Upper lobe of right lung (tissue), 1 donor: ENCODE results near the gene CD1B. TPM values are rescaled to one million over a fixed set of nuclear protein-coding genes. Genes with fewer than 3 reads are reported as not detected.

Source experiments
- ATAC-seq: fragments of 200-7000 bp; cut with Tn5 transposase; one replicate; pipeline ENCODE4 v1.9.1; 2020; ENCODE audit warnings: mild to moderate bottlenecking, moderate library complexity
- DNase-seq: peaks from one replicate; pipeline ENCODE4 v3.0.0-alpha.2; 2020
- H3K27ac ChIP-seq: fragments of 200-600 bp; one replicate; pipeline ENCODE4 v1.8.0; 2022
- H3K27me3 ChIP-seq: fragments of 200-600 bp; one replicate; pipeline ENCODE4 v1.8.0; 2022; ENCODE audit warnings: mild to moderate bottlenecking
- H3K36me3 ChIP-seq: fragments of 200-600 bp; one replicate; pipeline ENCODE4 v1.8.0; 2022
- H3K4me1 ChIP-seq: fragments of 200-600 bp; one replicate; pipeline ENCODE4 v1.8.0; 2022
- H3K4me3 ChIP-seq: fragments of 200-600 bp; one replicate; pipeline ENCODE4 v1.8.0; 2022; ENCODE audit warnings: mild to moderate bottlenecking
- H3K9me3 ChIP-seq: fragments of 200-600 bp; one replicate; pipeline ENCODE4 v1.8.0; 2022
- intact Hi-C: fragments of 100-400 bp; cut with DNase I; formaldehyde crosslinking; loops from one replicate; pipeline ENCODE4 v1.11.0; 2022
- total RNA-seq: library from RNA; stranded (reverse); fragmentation: NEBNext Ultra II Directional; extraction: Animal tissue kit (Norgen Biotek cat#: 25700); gene quantifications from one replicate; pipeline ENCODE4 v1.2.1, GENCODE V29; 2021
- TF ChIP-seq, protein P1 (sequence below): fragments of 200-600 bp; IDR thresholded peaks from one replicate; pipeline ENCODE4 v1.8.0; 2022; ENCODE audit warnings: antibody characterized with exemption
- donor health status: DM: no; HTN: yes; CAD: no; lungs with severe emphysema.

CD1B gene
- total RNA-seq, 1 donor from 2014 or later: 0.61 TPM

DNA sequence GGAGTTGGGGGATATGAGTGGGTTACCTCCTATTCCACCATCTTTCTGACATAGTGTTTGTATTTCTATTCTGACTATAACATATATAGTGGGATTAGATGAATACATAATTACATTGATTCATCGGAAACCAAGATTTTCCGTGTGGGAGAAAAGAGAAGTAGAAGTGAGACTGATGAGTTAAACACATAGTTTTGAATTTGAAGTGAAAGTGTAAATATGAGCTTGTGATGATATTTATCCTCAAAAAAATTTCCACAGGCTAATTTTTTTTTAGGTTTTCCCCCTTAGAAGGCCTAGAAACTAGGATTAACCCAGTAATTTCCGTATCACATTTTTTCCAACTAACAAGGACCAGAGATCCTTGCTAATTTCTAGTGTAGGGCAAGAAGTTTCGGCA lies 6.9 kb downstream of the CD1B start:
- intact Hi-C loops: no loop called here
- TF ChIP-seq, protein P1, sequence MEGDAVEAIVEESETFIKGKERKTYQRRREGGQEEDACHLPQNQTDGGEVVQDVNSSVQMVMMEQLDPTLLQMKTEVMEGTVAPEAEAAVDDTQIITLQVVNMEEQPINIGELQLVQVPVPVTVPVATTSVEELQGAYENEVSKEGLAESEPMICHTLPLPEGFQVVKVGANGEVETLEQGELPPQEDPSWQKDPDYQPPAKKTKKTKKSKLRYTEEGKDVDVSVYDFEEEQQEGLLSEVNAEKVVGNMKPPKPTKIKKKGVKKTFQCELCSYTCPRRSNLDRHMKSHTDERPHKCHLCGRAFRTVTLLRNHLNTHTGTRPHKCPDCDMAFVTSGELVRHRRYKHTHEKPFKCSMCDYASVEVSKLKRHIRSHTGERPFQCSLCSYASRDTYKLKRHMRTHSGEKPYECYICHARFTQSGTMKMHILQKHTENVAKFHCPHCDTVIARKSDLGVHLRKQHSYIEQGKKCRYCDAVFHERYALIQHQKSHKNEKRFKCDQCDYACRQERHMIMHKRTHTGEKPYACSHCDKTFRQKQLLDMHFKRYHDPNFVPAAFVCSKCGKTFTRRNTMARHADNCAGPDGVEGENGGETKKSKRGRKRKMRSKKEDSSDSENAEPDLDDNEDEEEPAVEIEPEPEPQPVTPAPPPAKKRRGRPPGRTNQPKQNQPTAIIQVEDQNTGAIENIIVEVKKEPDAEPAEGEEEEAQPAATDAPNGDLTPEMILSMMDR: no peak
- Histone ChIP-seq H3K27me3 (no peaks in the 10 kb centered on the region), H3K9me3 (no peaks in the 10 kb centered on the region), H3K4me3 (no peak overlapping the region), H3K27ac (no peak overlapping the region), H3K36me3 (no peaks in the 10 kb centered on the region), H3K4me1 (no peaks in the 10 kb centered on the region)
- ATAC-seq (no peak), DNase-seq (no peak)

DNA sequence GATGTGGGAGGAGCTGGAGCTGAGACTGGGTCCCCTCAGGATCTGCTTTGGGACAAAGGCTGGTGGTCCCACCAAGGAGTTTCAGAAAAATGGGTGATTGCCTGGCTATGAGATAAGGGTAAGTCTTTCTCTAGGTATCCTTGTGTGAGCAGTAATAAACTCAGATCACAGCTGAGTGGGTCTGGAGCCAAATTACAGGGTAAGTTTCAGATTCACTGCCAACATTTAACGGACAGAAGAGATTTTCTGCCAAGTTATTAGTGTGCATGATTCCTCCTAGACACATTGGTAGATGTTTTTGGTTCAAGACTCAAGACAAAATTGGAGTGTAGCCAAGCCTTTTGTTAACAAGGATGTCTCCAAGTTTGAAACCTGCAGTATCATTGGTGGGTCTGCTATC lies 7.5 kb downstream of the CD1B start:
- intact Hi-C loops: no loop called here
- H3K4me3 ChIP-seq: no peak overlapping the region
- H3K36me3 ChIP-seq: no peaks in the 10 kb centered on the region
- H3K27me3 ChIP-seq: no peaks in the 10 kb centered on the region
- ATAC-seq (no peak), DNase-seq (no peak)
- TF ChIP-seq, protein P1: no peak
- no peak overlapping the region for H3K27ac ChIP-seq
- H3K9me3 ChIP-seq: no peaks in the 10 kb centered on the region
- H3K4me1 ChIP-seq: no peaks in the 10 kb centered on the region

DNA sequence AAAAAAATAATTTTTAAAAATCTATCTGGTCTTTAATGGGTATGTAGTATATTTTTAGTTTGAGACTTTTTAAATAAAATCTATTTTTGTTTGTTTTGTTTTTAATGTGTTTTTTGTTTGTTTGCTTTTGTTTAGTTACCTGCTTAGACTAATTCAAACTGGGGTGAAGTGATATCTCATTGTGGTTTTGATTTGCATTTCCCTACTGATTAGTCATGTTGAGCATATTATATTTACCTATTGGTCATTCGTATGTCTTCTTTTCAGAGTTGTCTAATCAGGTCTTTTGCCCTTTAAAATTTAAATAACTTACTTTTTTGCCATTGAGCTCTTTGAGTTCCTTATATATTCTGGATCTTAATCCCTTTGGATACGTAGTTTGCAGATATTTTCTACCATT lies 20.3 kb downstream of the CD1B start:
- Histone ChIP-seq H3K27me3 (no peaks in the 10 kb centered on the region), H3K27ac (no peak overlapping the region), H3K36me3 (no peaks in the 10 kb centered on the region), H3K9me3 (peaks cover 8% of the 10 kb centered on the region), H3K4me1 (no peaks in the 10 kb centered on the region), H3K4me3 (no peak overlapping the region)
- intact Hi-C loops: no loop called here
- ATAC-seq (no peak), DNase-seq (no peak)
- TF ChIP-seq, protein P1: no peak

DNA sequence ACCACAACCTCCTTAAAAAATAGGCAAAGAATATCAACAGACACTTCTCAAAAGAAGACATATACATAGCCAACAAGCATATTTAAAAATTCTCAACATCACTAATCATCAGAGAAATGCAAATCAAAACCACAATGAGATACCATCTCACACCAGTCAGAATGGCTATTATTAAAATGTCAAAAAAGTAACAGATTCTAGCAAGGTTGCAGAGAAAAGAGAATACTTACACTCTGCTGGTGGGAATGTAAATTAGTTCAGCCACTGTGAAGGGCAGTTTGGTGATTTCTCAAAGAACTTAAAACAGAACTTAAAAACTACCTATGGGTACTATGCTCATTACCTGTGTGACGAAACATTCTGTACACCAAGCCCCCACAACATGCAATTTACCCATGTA lies 20.7 kb downstream of the CD1B start:
- no peak overlapping the region for H3K4me3 ChIP-seq
- H3K27me3 ChIP-seq: no peaks in the 10 kb centered on the region
- no peaks in the 10 kb centered on the region for H3K36me3 ChIP-seq
- intact Hi-C loops: no loop called here
- TF ChIP-seq, protein P1: no peak
- H3K4me1 ChIP-seq: no peaks in the 10 kb centered on the region
- peaks cover 8% of the 10 kb centered on the region for H3K9me3 ChIP-seq
- no peak for ATAC-seq
- H3K27ac ChIP-seq: no peak overlapping the region
- no peak for DNase-seq

DNA sequence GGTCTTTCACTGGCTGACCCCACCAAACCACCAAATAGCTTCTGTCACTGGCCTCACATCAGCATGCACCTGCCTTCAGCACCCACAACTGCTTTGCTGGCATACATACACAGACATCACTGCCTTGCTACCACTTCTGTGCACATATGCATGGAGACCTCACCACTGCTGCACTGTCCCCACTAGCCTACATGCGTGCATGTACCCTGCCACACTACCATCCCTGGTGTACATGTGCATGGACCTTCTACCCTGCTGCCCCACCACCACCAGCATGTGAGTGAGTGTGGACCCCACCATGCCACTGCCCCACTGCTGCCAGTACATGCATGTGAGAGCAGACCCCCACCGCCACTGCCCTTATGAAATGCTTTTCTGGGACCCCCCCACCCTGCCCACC lies 35.5 kb downstream of the CD1B start:
- TF ChIP-seq, protein P1: no peak
- H3K27me3 ChIP-seq: no peaks in the 10 kb centered on the region
- ATAC-seq (peak; percentile 12), DNase-seq (no peak)
- H3K4me1 ChIP-seq: no peaks in the 10 kb centered on the region
- no peaks in the 10 kb centered on the region for H3K9me3 ChIP-seq
- H3K36me3 ChIP-seq: no peaks in the 10 kb centered on the region
- H3K27ac ChIP-seq: no peak overlapping the region
- intact Hi-C loops: no loop called here
- H3K4me3 ChIP-seq: no peak overlapping the region

DNA sequence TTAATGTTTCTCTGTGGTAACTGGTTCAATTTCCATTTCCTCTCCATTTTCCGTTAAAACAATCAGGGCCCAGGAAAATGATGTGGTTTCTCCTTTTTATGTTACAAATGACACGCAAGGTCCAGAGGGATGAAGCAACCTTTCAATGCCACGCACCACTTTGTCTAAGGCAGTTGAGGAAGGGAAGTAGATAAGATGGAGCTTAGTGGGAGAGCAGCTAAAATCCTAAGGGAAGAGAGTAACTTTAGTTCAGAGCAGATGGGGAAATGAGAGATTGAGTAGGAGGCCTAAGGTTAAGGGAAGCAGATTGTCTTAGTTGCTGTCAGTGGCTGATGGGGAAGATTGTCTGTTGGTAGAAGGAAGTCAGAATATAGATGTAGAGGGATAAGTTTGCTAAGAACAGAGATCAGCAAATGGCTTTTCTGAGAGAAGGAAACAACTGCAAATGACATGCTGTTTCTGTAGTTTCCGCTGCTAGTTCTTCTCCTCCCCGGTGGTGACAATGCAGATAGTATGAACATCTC lies 40.9 kb downstream of the CD1B start:
- TF ChIP-seq, protein P1: no peak
- no peak overlapping the region for H3K4me3 ChIP-seq
- intact Hi-C loops: no loop called here
- no peaks in the 10 kb centered on the region for H3K4me1 ChIP-seq
- no peaks in the 10 kb centered on the region for H3K27me3 ChIP-seq
- H3K27ac ChIP-seq: no peak overlapping the region
- DNase-seq (no peak), ATAC-seq (peak; percentile 28)
- H3K9me3 ChIP-seq: no peaks in the 10 kb centered on the region
- H3K36me3 ChIP-seq: no peaks in the 10 kb centered on the region
